DOHH2 (cell line): ENCODE measurements around the gene TOPBP1.
A peak's percentile ranks its signal among the peaks of the same experiment; 100 is the strongest.

Experiments used
- H3F3A ChIP-seq: fragments of 200-600 bp; sonication (generic), shearing (Covaris generic); 2 replicates; pipeline ENCODE4 v1.6.0; 2016; ENCODE audit warnings: antibody characterized with exemption, mild to moderate bottlenecking; ENCODE audit not compliant: control insufficient read depth, insufficient read depth
- H3K27ac ChIP-seq: fragments of 200-600 bp; sonication (generic); 2 replicates; pipeline ENCODE4 v1.5.1; 2014; ENCODE audit warnings: low read depth, mild to moderate bottlenecking, low read length, moderate library complexity
- H3K27me3 ChIP-seq: fragments of 200-600 bp; sonication (generic); 2 replicates; pipeline ENCODE4 v1.6.1; 2014; ENCODE audit warnings: mild to moderate bottlenecking, low read length, mixed read lengths; ENCODE audit not compliant: control insufficient read depth
- H3K36me3 ChIP-seq: fragments of 200-600 bp; sonication (generic); 2 replicates; pipeline ENCODE4 v1.6.1; 2014; ENCODE audit warnings: mild to moderate bottlenecking, low read length, moderate library complexity, mixed read lengths; ENCODE audit not compliant: control insufficient read depth
- H3K4me1 ChIP-seq: fragments of 200-600 bp; sonication (generic); 2 replicates; pipeline ENCODE4 v1.6.1; 2014; ENCODE audit warnings: mild to moderate bottlenecking, low read length, mixed read lengths; ENCODE audit not compliant: control insufficient read depth
- H3K4me2 ChIP-seq: fragments of 200-600 bp; sonication (generic); 2 replicates; pipeline ENCODE4 v1.6.0; 2014; ENCODE audit warnings: mild to moderate bottlenecking, low read length, moderate library complexity
- H3K4me3 ChIP-seq: fragments of 200-600 bp; sonication (generic); 2 replicates; pipeline ENCODE4 v1.5.1; 2014; ENCODE audit warnings: mild to moderate bottlenecking, low read length, mixed read lengths
- H3K79me2 ChIP-seq: fragments of 200-600 bp; sonication (generic); 2 replicates; pipeline ENCODE4 v1.6.1; 2014; ENCODE audit warnings: mild to moderate bottlenecking, low read length, mixed read lengths; ENCODE audit not compliant: control insufficient read depth
- H3K9me2 ChIP-seq: fragments of 200-600 bp; sonication (generic); replicated peaks from 2 replicates; pipeline ENCODE4 v1.6.1; 2014; ENCODE audit warnings: mild to moderate bottlenecking, low read length, mixed read lengths; ENCODE audit not compliant: control insufficient read depth
- H3K9me3 ChIP-seq: fragments of 200-600 bp; sonication (generic); 2 replicates; pipeline ENCODE4 v1.6.1; 2014; ENCODE audit warnings: antibody characterized with exemption, low read length, mixed read lengths; ENCODE audit not compliant: control insufficient read depth, insufficient read depth
- H4K20me1 ChIP-seq: fragments of 200-600 bp; sonication (generic); 2 replicates; pipeline ENCODE4 v1.6.0; 2014; ENCODE audit warnings: low read depth, mild to moderate bottlenecking, antibody characterized with exemption, low read length, moderate library complexity; ENCODE audit not compliant: control insufficient read depth, insufficient read depth
- CTCF ChIP-seq: fragments of 200-600 bp; sonication (generic); IDR thresholded peaks from one replicate; pipeline ENCODE4 v1.5.1; 2014; ENCODE audit warnings: antibody characterized with exemption, mild to moderate bottlenecking, low read depth, low read length; ENCODE audit not compliant: poor library complexity, severe bottlenecking
- EZH2phosphoT487 ChIP-seq: fragments of 200-600 bp; sonication (generic); IDR thresholded peaks from 2 replicates; pipeline ENCODE4 v1.6.1; 2017; ENCODE audit warnings: borderline replicate concordance, mild to moderate bottlenecking, antibody characterized with exemption, low read length, moderate library complexity, mixed read lengths

The TOPBP1 gene

GRCh38 chr3:133572158-133573053, 89.3 kb downstream of the TOPBP1 start:
- H3K36me3 ChIP-seq, result peaks cover 32% of the 10 kb centered on the region
- H3K4me2 ChIP-seq, result peak overlapping the region; percentile 81
- no peaks in the 10 kb centered on the region for H3K9me2 ChIP-seq
- H3K4me3 ChIP-seq, result peak overlapping the region; percentile 70
- H4K20me1 ChIP-seq, result peaks cover 10% of the 10 kb centered on the region
- peaks cover 38% of the 10 kb centered on the region for H3K79me2 ChIP-seq
- H3F3A ChIP-seq, result peaks cover 22% of the 10 kb centered on the region
- peak overlapping the region; percentile 95 for H3K27ac ChIP-seq
- peaks cover 73% of the 10 kb centered on the region for H3K4me1 ChIP-seq
- no peak for TF ChIP-seq CTCF
- TF ChIP-seq EZH2phosphoT487, result no peak
- no peaks in the 10 kb centered on the region for H3K27me3 ChIP-seq
- H3K9me3 ChIP-seq, result no peaks in the 10 kb centered on the region

GRCh38 chr3:133570937-133571320, 90.8 kb downstream of the TOPBP1 start:
- H3K4me3 ChIP-seq, result no peak overlapping the region
- H3K9me2 ChIP-seq, result no peaks in the 10 kb centered on the region
- TF ChIP-seq EZH2phosphoT487, result no peak
- no peak for TF ChIP-seq CTCF
- H3K36me3 ChIP-seq, result peaks cover 17% of the 10 kb centered on the region
- H3K27me3 ChIP-seq, result no peaks in the 10 kb centered on the region
- peaks cover 4% of the 10 kb centered on the region for H4K20me1 ChIP-seq
- H3K9me3 ChIP-seq, result no peaks in the 10 kb centered on the region
- peaks cover 71% of the 10 kb centered on the region for H3K4me1 ChIP-seq
- no peak overlapping the region for H3K4me2 ChIP-seq
- H3K79me2 ChIP-seq, result peaks cover 24% of the 10 kb centered on the region
- peaks cover 22% of the 10 kb centered on the region for H3F3A ChIP-seq
- H3K27ac ChIP-seq, result no peak overlapping the region

GRCh38 chr3:133570139-133570936, 91.4 kb downstream of the TOPBP1 start:
- Histone ChIP-seq H4K20me1 (no peaks in the 10 kb centered on the region), H3K4me1 (peaks cover 68% of the 10 kb centered on the region), H3K4me2 (no peak overlapping the region), H3K27ac (no peak overlapping the region), H3K36me3 (peaks cover 11% of the 10 kb centered on the region), H3F3A (peaks cover 16% of the 10 kb centered on the region), H3K4me3 (no peak overlapping the region), H3K79me2 (peaks cover 18% of the 10 kb centered on the region), H3K9me3 (no peaks in the 10 kb centered on the region), H3K27me3 (no peaks in the 10 kb centered on the region), H3K9me2 (no peaks in the 10 kb centered on the region)
- TF ChIP-seq EZH2phosphoT487, result no peak
- TF ChIP-seq CTCF, result no peak
